GM18867 (cell line): ENCODE measurements around the gene KLHDC8A.
"Not testable (repeated sequence)": the region's sequence is repeated elsewhere in the genome, so short reads cannot be mapped to it uniquely, and the experiment has no call there.

Experiments
- ATAC-seq: cut with Tn5 transposase; IDR thresholded peaks from one replicate; pipeline ENCODE4 v1.9.1; 2021; ENCODE audit warnings: mild to moderate bottlenecking, moderate library complexity; ENCODE audit not compliant: unreplicated experiment

KLHDC8A gene

DNA sequence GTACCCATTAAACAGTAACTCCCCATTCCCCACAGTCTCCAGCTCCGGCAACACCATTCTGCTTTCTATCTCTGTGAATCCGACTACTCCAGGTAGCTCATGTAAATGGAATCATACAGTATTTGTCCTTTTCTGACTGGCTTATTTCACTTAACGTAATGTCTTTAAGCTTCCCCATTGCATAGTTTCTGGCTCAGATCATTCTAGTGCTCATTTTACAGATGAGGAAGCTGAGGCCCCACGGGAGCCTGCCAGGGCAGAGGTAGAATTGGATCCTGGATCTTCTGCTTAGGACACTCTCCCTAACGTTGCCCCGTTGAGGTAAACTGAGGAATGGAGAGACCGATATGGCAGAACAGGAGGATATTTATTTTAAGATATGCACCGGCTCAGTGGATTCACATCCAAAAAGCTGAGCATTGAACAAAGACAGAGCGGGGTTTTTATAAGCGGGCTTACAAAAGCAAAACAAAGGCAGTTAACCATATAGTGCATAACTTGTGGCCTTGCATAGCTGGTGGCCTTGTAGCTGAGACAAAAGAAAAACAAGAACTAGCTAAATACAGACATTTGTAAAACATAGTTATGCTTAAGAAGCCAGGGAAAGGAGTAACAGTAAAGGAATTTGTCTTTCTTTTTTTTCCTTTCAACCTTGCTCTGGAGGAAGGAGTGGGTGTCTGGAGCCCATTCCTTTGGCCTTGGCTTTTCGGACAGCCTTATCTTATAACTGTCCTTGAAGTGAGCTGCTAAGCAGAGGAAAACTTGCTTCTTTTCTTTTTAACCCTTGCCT lies 15.3 kb upstream of the KLHDC8A start:
- ATAC-seq = no peak

GRCh38 chr1:205370780-205371179 lies 14.1 kb upstream of the KLHDC8A start:
- no peak for ATAC-seq

DNA sequence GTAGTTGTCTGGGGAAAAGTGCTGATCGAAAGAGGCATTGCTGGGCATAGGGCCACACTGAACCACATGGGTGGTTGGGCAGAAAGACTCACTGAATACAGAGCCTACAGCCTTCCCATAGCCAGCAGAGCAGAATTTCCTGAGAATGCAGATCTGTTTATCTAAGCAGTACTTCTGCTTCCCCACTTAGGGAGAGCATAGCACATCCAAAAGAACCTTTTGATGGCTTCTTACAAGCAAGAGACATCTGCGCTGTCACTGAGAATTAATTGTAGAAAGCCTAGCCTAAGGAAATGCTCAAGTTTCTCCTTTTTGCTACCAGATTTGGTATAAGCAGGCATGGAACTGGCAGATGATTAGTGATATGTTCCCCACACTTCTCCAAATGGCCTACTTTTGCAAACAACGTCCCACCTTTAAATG lies 13.0 kb upstream of the KLHDC8A start:
- ATAC-seq = no peak

- no peak for ATAC-seq
Measured at GRCh38 chr1:205368478-205368877, 11.8 kb upstream of the KLHDC8A start.

DNA sequence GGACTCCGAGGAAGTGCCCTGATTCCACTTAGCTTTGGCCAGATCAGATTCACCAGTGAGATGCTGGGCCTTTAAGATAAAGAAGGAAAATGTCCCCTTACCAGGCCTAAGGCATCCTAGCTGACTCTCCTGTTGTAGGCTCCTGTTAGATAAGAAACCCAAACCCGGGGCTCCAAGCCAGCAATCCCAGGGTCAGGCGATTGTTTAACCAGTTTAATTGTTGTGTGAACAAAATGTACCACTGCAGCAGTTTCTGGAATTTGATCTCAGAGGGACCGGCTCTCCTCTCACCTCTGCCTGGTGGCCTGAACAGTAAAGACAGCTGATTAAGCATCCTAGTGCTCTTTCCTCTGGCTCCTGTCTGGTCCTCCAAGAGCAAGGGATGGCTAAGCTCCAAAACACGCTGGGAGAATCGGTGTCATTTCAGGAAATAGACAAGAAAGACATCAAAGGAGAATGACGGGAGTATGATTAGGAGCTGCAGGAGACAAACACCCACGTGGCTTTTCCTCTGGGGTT lies 9.3 kb upstream of the KLHDC8A start:
- ATAC-seq = no peak

- not testable (repeated sequence) for ATAC-seq
Measured at GRCh38 chr1:205365086-205365485, 8.4 kb upstream of the KLHDC8A start.

DNA sequence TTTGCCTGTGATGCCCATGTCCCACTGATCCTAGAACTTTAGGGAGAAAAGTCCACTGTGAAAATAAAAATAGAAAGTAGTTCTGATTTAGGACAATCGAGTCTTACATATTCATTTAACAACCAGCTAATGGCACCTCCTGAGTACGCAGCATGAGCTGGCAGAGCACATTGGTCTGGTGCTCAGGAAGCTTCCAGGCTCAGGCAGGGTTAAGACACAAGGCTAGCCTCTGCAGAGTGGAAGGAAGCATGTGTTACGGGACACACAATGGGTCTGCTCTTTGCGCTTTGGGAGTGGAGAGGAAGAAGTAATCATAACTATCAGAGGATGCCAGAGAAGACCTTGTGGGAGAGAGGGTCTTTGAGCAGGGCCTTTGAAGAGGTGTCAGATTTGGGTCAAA lies 4.2 kb upstream of the KLHDC8A start:
- no peak for ATAC-seq

DNA sequence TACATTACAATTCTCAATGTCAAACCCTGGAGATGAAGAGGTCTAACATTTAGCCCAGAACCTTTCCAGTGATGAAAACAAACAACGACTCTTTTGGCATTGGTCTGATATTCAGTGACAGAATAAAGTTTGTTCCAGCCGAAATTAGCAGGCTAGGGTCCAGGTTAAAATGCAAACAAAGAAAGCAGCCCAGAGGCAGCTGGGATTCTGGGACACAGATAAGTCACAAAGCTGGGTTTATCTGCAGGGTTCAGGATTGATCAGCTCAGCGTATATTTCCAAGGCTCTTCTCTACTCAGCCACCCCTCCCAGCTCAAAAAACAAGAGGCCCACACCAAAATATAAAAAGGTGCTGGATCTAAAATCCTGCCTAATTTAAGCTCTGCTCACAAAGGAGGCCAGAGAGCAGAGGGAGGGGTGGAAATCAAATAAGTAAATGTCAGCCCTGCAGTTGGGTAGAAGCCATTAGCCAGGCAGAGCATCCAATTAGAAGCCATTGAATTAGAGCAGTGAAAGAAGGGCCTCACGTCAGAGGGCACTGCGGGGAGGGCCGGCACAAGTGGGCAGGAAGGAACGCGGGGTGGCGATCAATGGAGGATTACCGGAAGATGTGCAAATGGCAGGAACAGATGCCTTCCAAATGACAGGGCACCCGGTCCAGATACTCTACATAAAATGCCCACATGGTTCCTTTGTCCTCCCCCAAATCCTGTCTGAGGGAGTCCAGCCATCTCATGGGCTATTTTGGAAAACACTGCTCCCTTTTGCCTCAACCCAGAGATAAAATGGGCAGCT lies 3.2 kb upstream of the KLHDC8A start:
- ATAC-seq = no peak

DNA sequence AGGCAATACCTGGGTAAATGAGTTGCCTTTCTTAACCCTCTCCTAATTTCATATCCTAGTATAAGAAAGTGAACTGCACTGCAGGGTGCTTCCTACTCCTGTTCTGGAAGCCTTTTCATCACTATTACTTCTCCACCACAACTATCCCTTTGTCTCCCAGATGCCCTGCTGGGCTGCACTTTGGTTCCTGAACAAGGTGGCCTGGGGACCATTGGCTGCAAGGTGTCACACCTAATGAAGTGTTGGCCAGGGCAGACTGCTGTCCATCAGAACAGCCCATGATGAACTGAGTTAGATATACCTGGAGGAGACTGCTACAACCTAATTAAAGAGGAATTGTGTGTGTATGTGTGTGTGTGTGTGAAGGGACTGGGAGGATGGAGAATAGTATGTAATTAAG lies 1.9 kb upstream of the KLHDC8A start:
- no peak for ATAC-seq

GRCh38 chr1:205357567-205357966 lies 845 bp upstream of the KLHDC8A start:
- ATAC-seq = no peak

GRCh38 chr1:205355075-205355453 lies 1.7 kb downstream of the KLHDC8A start:
- no peak for ATAC-seq

GRCh38 chr1:205354259-205355074 lies 2.3 kb downstream of the KLHDC8A start:
- ATAC-seq = no peak

- no peak for ATAC-seq
Measured at GRCh38 chr1:205353612-205354011, 3.1 kb downstream of the KLHDC8A start.

DNA sequence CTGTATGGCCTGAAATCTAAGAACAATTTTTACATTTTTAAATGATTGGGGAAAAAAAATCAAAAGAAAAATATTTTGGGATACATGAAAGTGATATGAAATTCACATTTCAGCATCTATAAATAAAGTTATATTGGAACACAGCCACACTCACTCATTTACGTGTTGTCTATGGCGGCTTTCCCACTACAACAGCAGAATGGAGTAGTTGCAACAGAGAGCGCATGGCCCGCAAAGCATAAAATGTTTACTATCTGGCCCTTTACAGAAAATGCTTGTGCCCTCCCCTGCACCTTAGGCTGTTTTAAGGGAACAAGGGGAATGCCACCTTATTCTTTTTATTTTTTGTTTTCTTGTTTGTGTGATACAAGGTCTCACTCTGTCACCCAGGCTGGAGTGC lies 3.5 kb downstream of the KLHDC8A start:
- ATAC-seq = no peak

GRCh38 chr1:205351984-205352713 lies 4.6 kb downstream of the KLHDC8A start:
- ATAC-seq = no peak

DNA sequence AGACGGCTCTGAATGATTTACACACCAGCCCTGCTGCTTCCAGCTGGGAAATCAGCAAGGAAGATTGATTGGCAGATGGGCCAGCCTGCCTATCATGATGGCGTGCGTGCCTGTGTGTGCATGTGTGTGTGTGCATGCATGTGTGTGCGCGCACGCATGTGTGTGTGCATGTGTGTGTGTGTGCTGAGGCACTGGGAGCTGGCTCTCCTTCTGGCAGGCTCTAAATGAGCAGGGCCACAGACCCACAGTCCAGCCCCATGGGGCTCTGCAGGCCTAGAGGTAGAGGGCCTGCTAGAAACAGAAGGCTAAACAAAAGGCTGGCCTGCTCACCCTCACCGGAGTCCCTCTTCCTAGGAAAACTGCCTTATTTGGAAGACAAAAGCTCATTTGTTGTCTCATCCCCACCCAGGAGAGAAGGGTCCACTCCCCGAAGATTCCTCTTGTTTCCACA lies 6.0 kb downstream of the KLHDC8A start:
- no peak for ATAC-seq

DNA sequence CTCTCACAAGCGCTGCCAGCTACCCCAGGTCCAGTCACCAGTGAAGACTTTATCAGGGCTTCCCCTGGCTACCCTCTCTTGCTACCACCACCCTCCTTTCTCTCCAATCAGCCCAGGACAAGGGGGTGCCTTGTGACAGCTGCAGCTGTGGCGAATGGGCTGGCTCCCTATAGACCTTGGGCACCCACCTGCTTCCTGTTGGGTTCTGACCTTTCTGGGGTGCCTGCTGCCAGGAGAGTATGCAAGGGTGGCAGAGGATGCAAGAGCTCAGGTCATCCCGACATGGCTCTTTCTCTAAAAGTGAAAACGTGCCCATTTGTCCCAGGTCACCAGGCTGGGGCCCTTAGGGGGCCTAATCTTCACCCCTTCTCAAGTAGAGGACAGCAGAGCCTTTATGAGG lies 6.6 kb downstream of the KLHDC8A start:
- no peak for ATAC-seq

GRCh38 chr1:205348554-205349487 lies 7.9 kb downstream of the KLHDC8A start:
- no peak for ATAC-seq

DNA sequence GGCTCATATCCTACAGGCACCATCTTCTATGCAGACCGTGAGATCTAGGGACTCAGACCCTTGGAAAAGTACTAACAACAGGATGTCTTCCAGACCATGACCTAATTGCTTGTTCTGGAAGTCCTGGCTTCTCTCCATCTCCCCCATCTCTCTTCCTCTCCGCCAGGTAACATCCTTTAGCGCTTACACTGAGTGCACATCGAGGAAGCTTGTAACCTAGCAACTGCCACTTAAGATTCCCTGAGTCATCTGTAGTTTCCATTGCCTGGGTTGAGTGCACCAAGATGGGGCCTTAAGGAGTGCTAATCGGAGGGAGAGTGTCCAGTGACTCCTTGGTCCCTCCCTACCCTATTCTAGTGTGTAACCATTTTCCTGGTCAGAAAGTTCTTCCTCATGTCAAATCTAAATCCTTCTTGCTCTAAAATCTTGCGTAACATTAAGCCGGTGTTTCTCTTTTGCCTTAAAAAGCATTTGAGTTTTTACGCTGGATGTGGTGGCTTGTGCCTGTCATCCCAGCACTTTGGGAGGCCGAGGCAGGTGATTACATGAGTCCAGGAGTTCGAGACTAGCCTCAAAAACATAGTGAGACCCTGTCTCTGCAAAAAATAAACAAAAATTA lies 9.7 kb downstream of the KLHDC8A start:
- ATAC-seq = no peak
